ENCODE results near the gene PGPEP1.
"Not testable (repeated sequence)": the region's sequence is repeated elsewhere in the genome, so short reads cannot be mapped to it uniquely, and the experiment has no call there.

The PGPEP1 gene

GRCh38 chr19:18336121-18336520, 4.3 kb upstream of the PGPEP1 start:
- DNase-seq = no peak

GRCh38 chr19:18338541-18338940, 1.9 kb upstream of the PGPEP1 start:
- DNase-seq = no peak

GRCh38 chr19:18339723-18340122, 675 bp upstream of the PGPEP1 start:
- no peak for DNase-seq

DNA sequence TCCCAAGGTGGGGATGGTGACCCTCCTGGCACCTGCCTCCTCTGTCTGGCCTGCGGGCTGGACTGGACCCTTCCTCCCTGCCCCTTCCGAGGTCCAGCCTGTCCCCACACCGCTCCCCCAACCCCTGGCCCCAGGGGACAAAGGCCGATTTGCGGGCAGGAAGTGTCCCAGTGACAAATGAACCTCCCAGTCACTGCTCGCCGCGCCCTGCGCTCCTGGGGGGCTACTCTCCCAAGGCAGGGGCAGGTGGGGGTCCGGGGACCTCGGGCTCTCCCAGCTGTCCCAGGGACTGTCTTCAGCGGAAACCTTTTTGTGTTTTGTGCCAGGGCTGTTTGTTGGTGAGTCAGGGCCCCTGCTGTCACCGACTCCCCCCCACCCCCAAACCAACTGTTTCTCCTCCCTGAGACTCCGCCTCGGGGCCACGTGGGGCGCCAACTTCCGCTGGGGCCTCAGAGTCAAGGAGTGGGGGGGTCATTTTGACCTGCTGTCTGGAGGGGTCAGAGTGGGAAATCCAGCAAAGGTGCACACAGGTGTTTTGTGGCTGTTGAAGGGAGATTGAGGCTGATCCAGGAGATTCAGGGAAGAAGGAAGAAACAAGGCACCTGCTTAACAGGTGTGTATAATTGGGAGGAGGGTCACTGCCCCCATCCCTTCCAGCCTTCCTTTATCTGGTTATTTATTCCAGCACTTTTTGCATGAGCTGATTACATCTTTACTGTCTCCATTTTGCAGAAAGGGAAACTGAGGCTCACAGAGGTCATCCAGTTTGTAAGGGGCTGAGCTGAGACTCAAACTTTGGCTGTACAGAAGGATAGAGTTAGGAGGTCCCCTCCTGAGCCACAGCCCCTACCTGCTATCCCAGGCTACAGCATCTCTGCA, 831 bp downstream of the PGPEP1 start:
- peak; percentile 81 for DNase-seq

DNA sequence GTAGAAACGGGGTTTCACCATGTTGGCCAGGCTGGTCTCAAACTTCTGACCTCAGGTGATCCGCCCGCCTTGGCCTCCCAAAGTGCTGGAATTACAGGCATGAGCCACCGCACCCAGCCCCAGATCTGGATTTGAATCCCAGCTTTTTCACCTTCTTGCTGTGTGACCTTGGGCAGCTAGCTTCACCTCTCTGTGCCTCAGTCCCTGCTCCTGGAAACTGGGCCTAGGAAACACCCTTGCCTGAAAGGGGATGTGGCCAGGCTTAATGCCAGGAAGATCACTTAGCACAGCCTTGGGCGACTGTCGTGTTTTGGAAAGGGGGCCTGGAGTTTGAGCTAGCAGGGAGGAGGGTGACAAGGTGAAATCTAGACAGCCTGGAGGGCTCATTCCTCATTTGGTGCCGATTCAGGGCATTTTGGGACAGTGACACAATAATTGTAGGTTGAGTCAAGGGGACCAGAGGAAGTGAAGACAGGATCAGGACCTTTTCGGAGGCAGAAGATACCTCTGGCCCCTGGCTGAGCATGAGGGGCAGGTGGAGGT, 1.8 kb downstream of the PGPEP1 start:
- DNase-seq = no peak

DNA sequence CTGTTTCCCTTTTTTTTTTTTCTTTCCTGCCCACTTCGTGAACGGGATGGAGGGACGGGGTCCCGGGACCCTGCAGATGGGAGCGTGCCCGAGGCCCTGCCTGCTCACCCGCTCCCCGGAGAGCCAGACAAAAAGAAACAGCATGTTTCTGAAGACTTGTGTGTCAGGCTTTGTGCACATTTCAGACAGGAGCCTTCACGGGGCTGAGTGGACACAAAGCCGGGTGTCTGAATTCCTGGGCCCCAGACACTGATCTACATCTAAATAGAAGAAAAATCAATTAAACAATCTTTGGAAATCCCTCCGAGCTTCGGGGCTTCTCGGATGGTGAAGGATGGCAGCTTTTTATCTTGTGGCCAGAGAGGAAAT, 4.2 kb downstream of the PGPEP1 start:
- DNase-seq = no peak

DNA sequence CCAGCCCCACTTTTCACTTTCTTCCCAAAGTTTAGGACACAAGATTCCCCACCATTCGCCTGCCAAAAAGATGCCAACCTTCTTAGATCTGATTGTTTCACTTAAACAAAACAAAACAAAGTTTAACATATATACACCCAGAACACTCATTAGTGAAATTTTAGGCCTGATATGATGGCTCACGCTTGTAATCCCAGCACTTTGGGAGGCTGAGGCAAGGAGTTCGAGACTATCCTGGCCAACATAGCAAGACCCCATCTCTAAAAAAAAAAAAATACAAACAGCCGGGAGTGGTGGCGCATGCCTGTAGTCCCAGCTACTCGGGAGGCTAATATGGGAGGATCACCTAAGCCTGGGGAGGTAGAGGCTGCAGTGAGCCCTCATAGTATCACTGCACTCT, 4.9 kb downstream of the PGPEP1 start:
- DNase-seq = no peak

- DNase-seq = no peak
Observed at GRCh38 chr19:18346091-18346490, 5.7 kb downstream of the PGPEP1 start.

GRCh38 chr19:18348171-18348570, 7.8 kb downstream of the PGPEP1 start:
- DNase-seq = no peak

GRCh38 chr19:18348818-18349339, 8.5 kb downstream of the PGPEP1 start:
- not testable (repeated sequence) for DNase-seq

DNA sequence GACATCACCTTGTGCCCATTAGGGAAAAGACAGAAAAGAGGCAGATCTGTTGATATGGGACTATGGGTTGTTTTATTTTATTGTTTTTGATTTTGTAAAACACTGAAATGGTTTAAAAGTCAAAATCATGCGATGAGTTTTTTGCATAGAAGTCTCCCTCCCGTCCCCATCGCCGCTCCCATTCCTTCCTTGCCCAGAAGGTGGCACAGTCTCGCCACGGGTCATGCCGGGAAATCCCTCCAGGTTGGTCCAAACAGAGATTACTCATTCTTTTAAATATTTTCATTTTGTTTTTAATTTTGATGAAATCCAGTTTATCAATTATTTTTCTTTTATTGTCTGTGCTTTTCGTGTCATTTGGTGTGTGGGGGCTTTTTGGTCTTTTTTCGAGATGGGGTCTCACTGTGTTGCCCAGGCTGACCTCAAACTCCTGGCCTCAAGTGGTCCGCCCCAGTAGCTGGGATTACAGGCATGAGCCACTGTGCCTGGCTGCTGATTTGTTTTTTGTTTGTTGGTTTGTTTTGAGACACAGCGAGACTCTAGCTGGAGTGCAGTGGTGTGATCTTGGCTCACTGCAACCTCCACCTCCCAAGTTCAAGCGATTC, 9.2 kb downstream of the PGPEP1 start:
- peak; percentile 61 for DNase-seq

DNA sequence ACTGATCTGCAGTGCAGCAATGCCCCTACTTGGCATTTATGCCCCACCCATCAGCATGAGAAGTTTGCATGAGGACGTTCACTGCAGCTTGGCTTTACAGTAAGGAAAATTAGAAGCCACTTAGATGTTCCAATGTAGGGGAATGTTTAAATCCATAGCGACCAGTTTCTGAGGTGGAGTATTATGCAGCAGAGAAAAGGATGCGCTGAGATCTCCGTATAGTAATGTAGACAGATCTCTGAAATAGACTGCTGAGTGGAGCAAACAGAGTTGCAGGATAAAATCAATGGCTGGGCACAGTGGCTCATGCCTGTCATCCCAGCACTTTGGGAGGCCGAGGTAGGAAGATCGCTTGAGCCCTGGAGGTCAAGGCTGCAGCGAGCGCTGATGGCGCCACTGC, 10.1 kb downstream of the PGPEP1 start:
- no peak for DNase-seq

DNA sequence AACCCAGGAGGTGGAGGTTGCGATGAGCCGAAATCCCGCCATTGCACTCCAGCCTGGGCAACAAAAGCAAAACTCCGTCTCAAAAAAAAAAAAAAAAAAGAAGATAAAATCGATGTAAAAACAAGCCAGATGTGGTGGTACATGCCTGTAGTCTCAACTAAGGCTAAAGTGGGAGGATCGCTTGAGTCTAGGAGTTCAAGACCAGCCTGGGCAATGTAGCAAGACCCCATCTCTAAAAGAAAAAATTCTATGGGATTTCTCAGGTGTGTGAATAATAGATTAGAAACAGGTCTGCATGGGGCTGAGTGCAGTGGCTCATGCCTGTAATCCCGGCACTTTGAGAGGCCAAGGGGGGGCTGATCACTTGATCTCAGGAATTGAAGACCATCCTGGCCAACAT, 11.1 kb downstream of the PGPEP1 start:
- no peak for DNase-seq

DNA sequence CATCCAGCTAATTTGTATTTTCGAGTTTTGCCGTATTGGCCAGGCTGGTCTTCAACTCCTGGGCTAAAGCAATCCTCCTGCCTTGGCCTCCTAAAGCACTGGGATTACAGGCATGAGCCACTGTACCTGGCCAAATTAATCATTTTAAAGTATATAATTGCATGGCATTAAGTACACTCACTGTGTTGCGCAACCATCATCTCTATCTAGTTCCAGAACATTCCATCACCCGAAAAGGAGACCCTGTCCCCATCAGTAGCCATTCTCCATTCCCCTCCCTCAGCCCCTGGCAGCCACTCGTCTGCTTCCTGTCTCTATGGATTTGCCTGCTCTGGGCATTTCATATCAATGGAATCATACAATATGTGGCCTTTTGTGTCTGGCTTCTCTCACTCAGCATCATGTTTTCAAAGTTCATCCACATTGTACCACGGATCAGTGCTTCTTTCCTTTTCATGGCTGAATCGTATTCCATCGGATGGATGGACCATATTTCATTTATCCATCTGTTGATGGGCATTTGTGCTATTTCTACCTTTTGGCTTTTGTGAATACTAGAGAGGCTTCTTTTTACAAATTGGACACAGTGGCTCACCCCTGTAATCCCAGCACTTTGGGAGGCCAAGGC, 13.1 kb downstream of the PGPEP1 start:
- no peak for DNase-seq

DNA sequence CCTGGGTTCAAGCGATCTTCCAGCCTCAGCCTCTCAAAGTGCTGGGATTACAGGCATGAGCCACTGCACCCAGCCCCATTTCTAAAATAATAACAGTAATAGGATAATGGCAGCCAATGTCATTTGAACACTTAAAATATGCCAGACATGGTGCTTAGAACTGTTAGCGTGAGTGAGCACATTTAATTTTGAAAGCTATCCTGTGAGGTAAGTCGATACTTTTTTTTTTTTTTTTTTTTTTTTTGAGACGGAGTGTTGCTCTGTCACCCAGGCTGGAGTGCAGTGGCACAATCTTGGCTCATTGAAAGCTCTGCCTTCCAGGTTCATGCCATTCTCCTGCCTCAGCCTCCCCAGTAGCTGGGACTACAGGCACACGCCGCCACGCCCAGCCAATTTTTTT, 14.3 kb downstream of the PGPEP1 start:
- not testable (repeated sequence) for DNase-seq

DNA sequence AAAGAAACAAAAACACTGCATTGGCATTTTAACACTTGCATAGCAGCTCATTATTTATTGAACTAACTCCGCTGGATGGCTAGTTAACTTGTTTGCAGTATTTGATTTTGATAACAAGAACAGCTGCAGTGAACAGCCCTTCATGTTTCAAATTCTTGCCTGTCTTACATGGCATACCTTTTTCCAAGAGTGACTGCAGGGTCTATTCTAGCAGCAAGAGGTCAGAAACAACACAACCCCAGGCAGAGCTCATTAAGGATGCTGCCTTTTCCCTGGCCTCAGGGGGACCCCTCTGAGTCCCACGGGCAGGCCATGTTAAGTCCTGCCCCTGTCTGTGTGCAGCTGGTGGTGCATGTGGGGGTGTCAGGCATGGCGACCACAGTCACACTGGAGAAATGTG, 16.6 kb downstream of the PGPEP1 start:
- no peak for DNase-seq

DNA sequence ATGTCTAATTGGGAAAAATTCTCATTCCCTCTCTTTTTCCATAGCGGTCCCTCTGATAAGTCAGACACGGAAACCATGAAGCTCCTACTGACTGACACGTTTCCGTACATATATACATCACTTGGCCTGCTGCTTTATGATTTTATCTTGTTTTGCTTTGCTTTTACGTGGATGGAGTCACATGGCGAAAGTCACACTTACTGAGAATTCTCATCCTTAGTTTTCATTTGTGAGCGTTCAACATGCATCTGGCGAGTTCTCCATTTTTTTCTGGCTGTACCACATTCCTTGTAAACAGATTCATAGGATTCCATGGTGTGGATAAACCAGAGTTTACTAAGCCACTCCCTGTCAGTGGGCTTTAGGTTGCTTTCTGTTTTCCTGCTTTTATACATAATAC, 21.2 kb downstream of the PGPEP1 start:
- no peak for DNase-seq

DNA sequence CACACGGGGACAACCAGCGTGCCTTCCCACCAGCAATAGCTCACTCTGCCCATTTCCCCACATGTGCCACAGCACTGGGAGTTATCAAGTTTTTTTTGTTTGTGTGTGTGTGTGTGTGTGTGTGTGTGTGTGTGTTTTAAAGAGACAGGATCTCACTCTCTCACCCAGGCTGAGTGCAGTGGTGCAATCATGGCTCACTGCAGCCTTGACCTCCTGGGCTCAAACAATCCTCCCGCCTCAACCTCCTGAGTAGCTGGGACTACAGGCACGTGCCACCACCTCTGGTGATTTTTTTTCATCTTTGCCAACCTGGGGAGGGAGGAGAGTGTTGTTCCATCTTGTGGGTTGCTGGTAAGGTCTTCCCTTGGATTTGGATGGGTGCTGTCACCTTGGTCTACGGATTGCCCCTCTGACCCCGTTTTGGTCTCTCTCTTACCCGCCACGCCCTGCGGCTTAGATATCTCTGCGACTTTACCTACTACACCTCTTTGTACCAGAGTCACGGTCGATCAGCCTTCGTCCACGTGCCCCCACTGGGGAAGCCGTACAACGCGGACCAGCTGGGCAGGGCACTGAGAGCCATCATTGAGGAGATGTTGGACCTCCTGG, 22.6 kb downstream of the PGPEP1 start:
- no peak for DNase-seq

GRCh38 chr19:18363787-18364186, 23.4 kb downstream of the PGPEP1 start:
- no peak for DNase-seq

DNA sequence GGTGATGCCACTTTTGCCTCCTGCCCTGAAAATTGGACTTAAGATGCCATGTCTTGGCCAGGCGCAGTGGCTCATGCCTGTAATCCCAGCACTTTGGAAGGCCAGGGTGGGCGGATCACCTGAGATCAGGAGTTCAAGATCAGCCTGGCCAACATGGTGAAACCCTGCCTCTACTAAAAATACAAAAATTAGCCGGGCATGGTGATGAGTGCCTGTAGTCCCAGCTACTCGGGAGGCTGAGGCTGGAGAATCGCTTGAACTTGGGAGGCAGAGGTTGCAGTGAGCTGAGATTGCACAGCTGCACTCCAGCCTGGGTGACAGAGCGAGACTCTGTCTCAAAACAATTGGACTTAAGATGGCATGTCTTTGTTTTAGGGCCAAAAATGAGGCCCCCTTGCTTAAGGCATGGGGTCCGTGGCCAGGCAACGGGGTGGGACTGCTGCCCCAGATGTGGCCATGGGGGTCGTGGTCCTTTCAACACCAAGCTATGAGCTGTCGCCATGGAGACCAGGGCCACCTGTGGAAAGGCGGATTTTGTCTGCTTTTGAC, 24.0 kb downstream of the PGPEP1 start:
- DNase-seq = not testable (repeated sequence)

DNA sequence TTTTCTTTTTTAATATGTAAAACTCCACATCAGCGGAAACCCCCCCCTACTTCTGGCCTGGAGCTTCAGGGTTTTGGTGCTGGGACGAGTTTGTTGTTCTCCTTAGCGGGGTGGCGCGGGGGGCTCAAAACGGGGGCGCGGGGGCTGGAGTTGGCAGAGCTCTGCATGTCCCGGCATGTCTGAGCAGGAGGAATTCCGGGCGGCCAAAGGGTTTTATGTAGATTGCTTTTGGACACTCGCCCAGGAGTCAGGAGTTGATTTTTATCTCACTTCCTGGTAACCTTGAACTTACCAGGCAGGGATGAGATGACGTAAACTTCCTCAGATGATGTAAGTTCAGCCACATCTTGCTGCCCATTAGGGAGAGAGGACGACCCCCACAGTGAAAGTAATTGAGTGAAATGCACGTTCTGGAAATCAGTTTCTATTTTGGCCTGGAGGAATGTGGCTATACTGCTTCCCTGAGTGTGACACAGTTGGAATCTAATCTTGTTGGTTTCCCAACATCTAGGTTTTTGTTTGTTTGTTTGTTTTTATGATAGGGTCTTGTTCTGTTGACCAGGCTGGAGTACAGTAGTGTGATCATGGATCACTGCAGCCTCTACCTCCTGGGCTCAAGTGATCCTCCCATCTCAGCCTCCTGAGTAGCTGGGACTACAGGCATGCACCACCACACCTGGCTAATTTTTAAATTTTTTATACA, 24.6 kb downstream of the PGPEP1 start:
- no peak for DNase-seq

DNA sequence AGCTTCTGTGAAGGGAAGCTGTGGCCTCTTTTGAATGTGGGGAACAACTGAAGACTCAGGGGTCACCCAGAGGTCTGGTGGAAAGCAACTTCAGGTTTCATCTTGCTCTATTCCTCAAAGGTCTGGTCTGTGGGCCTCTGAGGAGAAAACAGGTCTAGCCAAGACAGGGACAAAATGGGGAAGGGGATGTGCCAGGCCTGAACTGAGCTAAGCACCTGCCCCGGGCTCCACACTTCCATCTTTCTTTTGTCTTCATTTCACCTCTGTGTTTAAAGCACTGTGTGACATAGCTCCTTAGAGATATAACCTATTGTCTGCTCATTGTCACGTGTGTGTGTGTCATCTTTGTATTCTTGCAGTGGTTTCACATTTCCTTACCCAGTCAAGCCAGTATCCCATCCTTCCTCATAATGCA, 25.6 kb downstream of the PGPEP1 start:
- DNase-seq = no peak

Measured in stimulated activated CD8-positive, alpha-beta memory T cell treated with anti-CD3 and anti-CD28 coated beads, Interleukin-4, amount 100 ng/mL, for 48 hours (primary cell).